Ovary (tissue), 3 donors: ENCODE results near the gene AGXT2.

Experiments used
- POLR2A ChIP-seq: fragments of 450-650 bp; IDR thresholded peaks from one replicate; pipeline ENCODE4 v1.6.1; 2017; ENCODE audit warnings: antibody characterized with exemption, mild to moderate bottlenecking, moderate library complexity
- TF ChIP-seq, protein P1 (sequence below), 3 donors: fragments of 450-650 bp in 2 of 3; fragments of 200-600 bp in 1 of 3; IDR thresholded peaks; one replicate each; pipeline versions ENCODE4 v1.5.1 to v1.8.0; 2016 to 2022; ENCODE audit warnings: antibody characterized with exemption in 3 of 3, mild to moderate bottlenecking in 1 of 3
- donor health status: DM: no; HTN: no; CAD: no.

DNA sequence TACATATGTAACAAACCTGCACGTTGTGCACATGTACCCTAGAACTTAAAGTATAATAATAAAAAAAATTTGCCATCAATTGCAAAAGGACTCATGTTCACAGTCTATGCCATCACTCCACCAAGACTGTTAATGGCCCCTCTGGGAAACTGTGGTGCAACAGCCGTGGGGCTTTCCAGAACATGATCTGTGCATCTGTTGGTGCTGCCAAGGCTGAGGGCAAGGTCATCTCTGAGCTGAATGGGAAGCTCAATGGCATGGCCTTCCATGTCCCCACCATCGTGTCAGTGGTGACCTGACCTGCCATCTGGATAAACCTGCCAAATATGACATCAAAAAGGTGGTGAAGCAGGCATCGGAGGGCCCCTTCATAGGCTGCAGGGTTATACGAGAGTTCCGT is 33.4 kb upstream of the AGXT2 start:
- TF ChIP-seq, protein P1, sequence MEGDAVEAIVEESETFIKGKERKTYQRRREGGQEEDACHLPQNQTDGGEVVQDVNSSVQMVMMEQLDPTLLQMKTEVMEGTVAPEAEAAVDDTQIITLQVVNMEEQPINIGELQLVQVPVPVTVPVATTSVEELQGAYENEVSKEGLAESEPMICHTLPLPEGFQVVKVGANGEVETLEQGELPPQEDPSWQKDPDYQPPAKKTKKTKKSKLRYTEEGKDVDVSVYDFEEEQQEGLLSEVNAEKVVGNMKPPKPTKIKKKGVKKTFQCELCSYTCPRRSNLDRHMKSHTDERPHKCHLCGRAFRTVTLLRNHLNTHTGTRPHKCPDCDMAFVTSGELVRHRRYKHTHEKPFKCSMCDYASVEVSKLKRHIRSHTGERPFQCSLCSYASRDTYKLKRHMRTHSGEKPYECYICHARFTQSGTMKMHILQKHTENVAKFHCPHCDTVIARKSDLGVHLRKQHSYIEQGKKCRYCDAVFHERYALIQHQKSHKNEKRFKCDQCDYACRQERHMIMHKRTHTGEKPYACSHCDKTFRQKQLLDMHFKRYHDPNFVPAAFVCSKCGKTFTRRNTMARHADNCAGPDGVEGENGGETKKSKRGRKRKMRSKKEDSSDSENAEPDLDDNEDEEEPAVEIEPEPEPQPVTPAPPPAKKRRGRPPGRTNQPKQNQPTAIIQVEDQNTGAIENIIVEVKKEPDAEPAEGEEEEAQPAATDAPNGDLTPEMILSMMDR (IDR thresholded peaks at IDR 0.05) = no peak
- TF ChIP-seq POLR2A = no peak
